Transverse colon (tissue), 4 donors: ENCODE data around the gene RAI14. TPM values are rescaled to one million over a fixed set of nuclear protein-coding genes. Genes with fewer than 3 reads are reported as not detected.
"Not testable (repeated sequence)": the region's sequence is repeated elsewhere in the genome, so short reads cannot be mapped to it uniquely, and the experiment has no call there.

Experiments
- DNase-seq: peaks from one replicate; pipeline ENCODE4 v3.0.0-alpha.2; 2019
- H3K27ac ChIP-seq, 4 donors: fragments of 200-600 bp; sonication (generic); 2 replicates each; pipeline ENCODE4 v1.5.1; 2016 to 2018; ENCODE audit warnings: inconsistent platforms in 4 of 4
- H3K27me3 ChIP-seq: fragments of 200-600 bp; sonication (generic); 2 replicates; pipeline ENCODE4 v1.5.1; 2017; ENCODE audit warnings: inconsistent platforms
- H3K36me3 ChIP-seq, 4 donors: fragments of 200-600 bp; sonication (generic); 2 replicates each; pipeline ENCODE4 v1.5.1; 2017 to 2019; ENCODE audit warnings: inconsistent platforms in 4 of 4
- H3K4me1 ChIP-seq, 4 donors: fragments of 200-600 bp; sonication (generic); 2 replicates each; pipeline ENCODE4 v1.5.1; 2017 to 2020; ENCODE audit warnings: inconsistent platforms in 4 of 4
- H3K4me3 ChIP-seq, 4 donors: fragments of 200-600 bp; sonication (generic); 1 replicate in 1 of 4; 2 replicates in 3 of 4; pipeline versions ENCODE4 v1.5.1 to v1.6.1; 2017 to 2019; ENCODE audit warnings: inconsistent platforms in 4 of 4
- H3K9me3 ChIP-seq, 2 donors: fragments of 200-600 bp; sonication (generic); 2 replicates each; pipeline ENCODE4 v1.5.1; 2017 to 2019; ENCODE audit warnings: inconsistent platforms in 2 of 2
- EP300 ChIP-seq: sonication (generic); formaldehyde crosslinking; IDR thresholded peaks from one replicate; pipeline ENCODE4 v1.6.1; 2017; ENCODE audit warnings: antibody characterized with exemption, low read depth
- POLR2A ChIP-seq: fragments of 450-650 bp; IDR thresholded peaks from one replicate; pipeline ENCODE4 v1.6.1; 2016; ENCODE audit warnings: antibody characterized with exemption, mild to moderate bottlenecking, moderate library complexity
- POLR2AphosphoS5 ChIP-seq, 3 donors: sonication (generic); formaldehyde crosslinking; IDR thresholded peaks; one replicate each; pipeline ENCODE4 v1.6.1; 2016; ENCODE audit warnings: antibody characterized with exemption in 3 of 3
- WGBS, 2 donors: methylation state at CpG; one replicate each; pipeline ENCODE4 v1.1.5; 2018; ENCODE audit warnings: low coverage in 1 of 2; 5-methylcytosine and 5-hydroxymethylcytosine counted together
- in situ Hi-C, 4 donors: fragments of 200-750 bp; cut with MboI; loops; one replicate each; pipeline versions ENCODE4 v1.15.0 to v1.15.1; 2017; ENCODE audit warnings: low sequenced_read_pairs in 3 of 4, low pct_ligation_motif_present in 1 of 4, low pct_unique_long_range_greater_than_20kb in 1 of 4
- intact Hi-C: fragments of 100-400 bp; cut with DNase I; formaldehyde crosslinking; loops from one replicate; pipeline ENCODE4 v1.15.1; 2023; ENCODE audit warnings: low total_unique reads
- total RNA-seq, 4 donors: library from RNA; depleted of rRNA; stranded (reverse); fragments of >200 nt; gene quantifications; one replicate each; pipeline ENCODE4 v1.1.0, GENCODE V29; 2016
- TF ChIP-seq, protein P1 (sequence below), 5 experiments: fragments of 200-600 bp in 3 of 5; fragments of 450-650 bp in 2 of 5; sonication (generic) in 3 of 5; IDR thresholded peaks; 1 replicate in 2 of 5; 2 replicates in 3 of 5; pipeline ENCODE4 v1.5.1; 2016 to 2017; ENCODE audit warnings: antibody characterized with exemption in 5 of 5, inconsistent platforms in 3 of 5, mild to moderate bottlenecking in 2 of 5, moderate library complexity in 1 of 5

The RAI14 gene
- total RNA-seq, 4 donors from 2014 or later, result 13.9 to 18.3 (median 15.3) TPM

DNA sequence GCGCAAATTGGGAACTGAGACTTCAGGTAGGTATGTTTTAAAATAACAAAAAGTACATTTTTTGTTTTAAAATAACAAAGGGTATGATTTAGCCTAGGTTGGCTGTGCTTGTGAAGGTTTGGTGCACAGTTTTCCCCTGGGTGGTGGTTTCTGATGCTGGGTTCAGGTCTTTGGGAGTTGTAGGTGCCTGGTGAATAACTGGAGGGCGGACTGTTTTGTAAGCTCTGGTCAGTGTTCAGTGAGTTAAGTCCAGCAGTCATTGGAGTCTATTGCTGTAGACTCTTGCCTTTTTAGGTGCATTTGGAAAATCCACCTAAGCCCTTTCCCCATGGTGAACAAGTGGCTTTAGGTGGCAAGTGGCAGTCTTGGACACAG lies 43.9 kb downstream of the RAI14 start:
- WGBS, 2 donors, result 70 to 72% methylated on average over 2 of the region's 2 CpGs
- DNase-seq, result no peak
- intact Hi-C loops (no loop called here), in situ Hi-C loops (no loop called here)
- Histone ChIP-seq H3K27me3 (no peaks in the 10 kb centered on the region), H3K27ac (no peak overlapping the region), H3K4me3 (no peak overlapping the region), H3K9me3 (no peaks in the 10 kb centered on the region), H3K36me3 (no peaks in the 10 kb centered on the region), H3K4me1 (peaks cover 0 to 25% (median 17%) of the 10 kb centered on the region in 4 donors)
- TF ChIP-seq, protein P1, sequence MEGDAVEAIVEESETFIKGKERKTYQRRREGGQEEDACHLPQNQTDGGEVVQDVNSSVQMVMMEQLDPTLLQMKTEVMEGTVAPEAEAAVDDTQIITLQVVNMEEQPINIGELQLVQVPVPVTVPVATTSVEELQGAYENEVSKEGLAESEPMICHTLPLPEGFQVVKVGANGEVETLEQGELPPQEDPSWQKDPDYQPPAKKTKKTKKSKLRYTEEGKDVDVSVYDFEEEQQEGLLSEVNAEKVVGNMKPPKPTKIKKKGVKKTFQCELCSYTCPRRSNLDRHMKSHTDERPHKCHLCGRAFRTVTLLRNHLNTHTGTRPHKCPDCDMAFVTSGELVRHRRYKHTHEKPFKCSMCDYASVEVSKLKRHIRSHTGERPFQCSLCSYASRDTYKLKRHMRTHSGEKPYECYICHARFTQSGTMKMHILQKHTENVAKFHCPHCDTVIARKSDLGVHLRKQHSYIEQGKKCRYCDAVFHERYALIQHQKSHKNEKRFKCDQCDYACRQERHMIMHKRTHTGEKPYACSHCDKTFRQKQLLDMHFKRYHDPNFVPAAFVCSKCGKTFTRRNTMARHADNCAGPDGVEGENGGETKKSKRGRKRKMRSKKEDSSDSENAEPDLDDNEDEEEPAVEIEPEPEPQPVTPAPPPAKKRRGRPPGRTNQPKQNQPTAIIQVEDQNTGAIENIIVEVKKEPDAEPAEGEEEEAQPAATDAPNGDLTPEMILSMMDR (IDR thresholded peaks at IDR 0.05), result no peak
- TF ChIP-seq POLR2AphosphoS5 (IDR thresholded peaks at IDR 0.05), result no peak
- no peak for TF ChIP-seq POLR2A
- no peak for TF ChIP-seq EP300

DNA sequence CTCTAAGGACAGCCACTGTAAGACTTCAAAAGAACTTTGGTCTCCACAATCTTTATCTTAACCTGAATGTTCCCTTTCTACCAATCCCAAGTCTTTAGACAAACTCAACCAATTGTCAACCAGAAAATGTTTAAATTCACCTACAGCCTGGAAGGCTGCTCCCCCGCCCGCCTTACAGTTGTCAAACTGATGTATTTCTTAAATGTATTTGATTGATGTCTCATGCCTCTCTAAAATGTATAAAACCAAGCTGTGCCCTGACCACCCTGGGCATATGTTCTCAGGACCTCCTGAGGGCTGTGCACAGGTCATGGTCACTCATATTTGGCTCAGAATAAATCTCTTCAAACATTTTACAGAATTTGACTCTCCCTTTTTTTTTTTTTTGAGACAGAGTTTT lies 45.3 kb downstream of the RAI14 start:
- H3K4me3 ChIP-seq, H3K9me3 ChIP-seq, DNase-seq, H3K36me3 ChIP-seq, in situ Hi-C loops, H3K27me3 ChIP-seq, H3K27ac ChIP-seq, intact Hi-C loops: not testable (repeated sequence)
- WGBS, 2 donors, result 96% methylated on average over 2 of the region's 2 CpGs; no CpG with 5 or more reads in 1 of the 2 donors
- H3K4me1 ChIP-seq, result peaks cover 0 to 17% (median 11%) of the 10 kb centered on the region in 4 donors

DNA sequence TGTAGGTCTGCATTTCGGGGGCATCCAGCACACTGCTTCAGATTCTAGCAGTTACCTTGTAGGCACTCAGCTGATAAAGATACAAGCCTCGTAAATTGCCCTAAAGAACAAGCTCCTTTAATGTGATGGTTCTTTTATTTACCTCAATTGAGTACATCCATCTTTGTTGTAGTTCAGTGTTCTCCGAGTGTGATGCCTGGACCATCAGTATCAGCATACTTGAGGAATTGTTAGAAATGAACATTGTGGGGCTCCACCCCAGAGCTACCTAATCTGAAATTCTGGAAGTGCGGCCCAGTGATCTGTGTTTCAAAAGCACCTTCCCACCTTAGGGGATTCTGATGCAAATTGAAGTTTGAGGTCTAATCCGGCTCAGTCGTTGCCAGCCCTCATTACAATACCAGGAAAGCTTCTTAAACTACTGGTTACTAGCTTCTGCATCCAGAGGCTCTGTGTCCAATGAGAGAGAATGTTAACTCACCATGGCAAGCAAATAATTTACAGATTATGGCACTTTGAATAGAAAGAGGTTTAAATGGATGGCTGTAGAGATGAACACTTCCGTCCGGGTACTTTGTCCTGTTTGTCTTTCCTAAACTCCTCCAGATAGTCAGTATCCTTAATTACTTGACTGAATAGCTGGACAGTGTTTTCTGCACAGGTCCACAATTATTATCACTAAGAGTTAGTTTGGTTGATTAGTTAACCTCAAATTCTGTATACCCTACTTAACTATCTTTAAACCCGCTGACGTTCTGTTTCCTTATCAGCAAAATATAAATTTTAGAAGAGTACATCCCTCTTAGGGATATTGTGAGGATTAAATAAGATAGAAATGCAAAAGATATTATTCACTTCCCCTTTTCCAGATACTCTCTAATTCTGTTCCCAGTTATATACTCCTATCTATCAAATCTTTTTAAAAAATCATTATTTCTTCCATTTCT lies 47.9 kb downstream of the RAI14 start:
- TF ChIP-seq POLR2AphosphoS5 (IDR thresholded peaks at IDR 0.05) (no peak), EP300 (no peak), POLR2A (no peak)
- TF ChIP-seq, protein P1 (IDR thresholded peaks at IDR 0.05), result no peak
- no peak overlapping the region for H3K27ac ChIP-seq

DNA sequence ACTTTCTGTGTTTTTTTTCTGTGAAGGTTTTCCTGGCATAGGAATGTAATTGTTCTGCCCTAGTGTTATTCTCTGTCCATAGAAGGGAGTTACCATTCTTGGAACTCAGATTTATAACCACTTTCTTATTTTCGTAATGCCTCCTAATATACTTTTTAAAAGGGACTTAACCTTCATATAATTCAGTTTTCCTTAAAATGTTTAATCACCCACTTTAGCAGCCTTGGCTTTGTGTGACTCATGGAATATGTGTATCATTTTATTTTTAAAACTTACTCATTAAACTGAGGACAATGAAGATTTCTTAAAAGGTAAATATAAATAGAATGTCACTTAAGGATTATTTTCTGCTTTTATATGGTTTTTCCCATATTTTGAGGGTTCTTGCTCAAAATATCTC lies 50.0 kb downstream of the RAI14 start:
- Histone ChIP-seq H3K4me1 (no peaks in the 10 kb centered on the region), H3K36me3 (no peaks in the 10 kb centered on the region), H3K27me3 (no peaks in the 10 kb centered on the region), H3K9me3 (no peaks in the 10 kb centered on the region), H3K4me3 (no peak overlapping the region), H3K27ac (no peak overlapping the region)
- in situ Hi-C loops, result no loop called here
- 55% methylated on average over 1 of the region's 1 CpG for WGBS, 2 donors
- TF ChIP-seq, protein P1 (IDR thresholded peaks at IDR 0.05), result no peak
- TF ChIP-seq EP300 (no peak), POLR2A (no peak), POLR2AphosphoS5 (IDR thresholded peaks at IDR 0.05) (no peak)
- DNase-seq, result no peak
- intact Hi-C loops, result no loop called here

More for the DNA sequence above, 47.9 kb downstream of the RAI14 start:
- Histone ChIP-seq H3K9me3 (no peaks in the 10 kb centered on the region), H3K36me3 (no peaks in the 10 kb centered on the region), H3K27me3 (no peaks in the 10 kb centered on the region), H3K4me1 (peaks cover 0 to 12% (median 7%) of the 10 kb centered on the region in 4 donors), H3K4me3 (no peak overlapping the region)
- intact Hi-C loops (no loop called here), in situ Hi-C loops (no loop called here)
- DNase-seq, result no peak
- 77% methylated on average over 3 to 10 of the region's 10 CpGs for WGBS, 2 donors
